ENCODE measurements around the gene DUSP10. TPM values are rescaled to one million over a fixed set of nuclear protein-coding genes. Genes with fewer than 3 reads are reported as not detected.

DUSP10 gene
- total RNA-seq, 1 experiment from 2014 or later, result 6.2 TPM

DNA sequence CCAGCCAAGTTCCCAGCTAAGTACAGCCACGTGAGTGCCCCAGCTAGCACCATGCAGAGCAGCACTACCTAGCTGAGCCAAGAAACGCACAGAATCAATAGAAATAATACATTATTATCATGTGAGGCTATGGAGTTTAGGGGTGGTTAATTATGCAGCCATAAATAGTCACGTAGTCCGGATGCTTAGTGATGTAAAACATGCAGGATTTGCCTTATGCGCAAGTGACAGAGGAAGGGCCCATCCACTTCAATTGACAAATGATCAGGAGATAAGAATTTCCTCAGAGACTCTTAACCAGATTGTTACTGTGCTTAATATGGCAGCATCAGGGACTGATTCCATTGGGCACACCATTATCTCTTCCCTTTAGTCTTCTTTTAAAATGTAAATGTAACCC is 44.8 kb upstream of the DUSP10 start:
- H2AFZ ChIP-seq (ENCODE audit: low read length), result no peak overlapping the region
- H3K9ac ChIP-seq (ENCODE audit: low read length), result no peak overlapping the region
- BruUV-seq (replicated peaks), result no TSS peak
- H3K27ac ChIP-seq (ENCODE audit: low read length), result no peak overlapping the region
- no peak overlapping the region for H3K4me3 ChIP-seq (ENCODE audit: low read length)
- no peak for DNase-seq
- ChIA-PET CTCF (no interaction called here), POLR2A (ENCODE audit: unreplicated experiment) (no interaction called here)
- H3K27me3 ChIP-seq (ENCODE audit: low read length), result no peaks in the 10 kb centered on the region
- TF ChIP-seq EZH2 (IDR thresholded peaks at IDR 0.05; ENCODE audit: low read length, unreplicated experiment) (no peak), EZH2phosphoT487 (IDR thresholded peaks at IDR 0.05; ENCODE audit: borderline replicate concordance, low read length) (no peak)
- TF ChIP-seq, protein P1, sequence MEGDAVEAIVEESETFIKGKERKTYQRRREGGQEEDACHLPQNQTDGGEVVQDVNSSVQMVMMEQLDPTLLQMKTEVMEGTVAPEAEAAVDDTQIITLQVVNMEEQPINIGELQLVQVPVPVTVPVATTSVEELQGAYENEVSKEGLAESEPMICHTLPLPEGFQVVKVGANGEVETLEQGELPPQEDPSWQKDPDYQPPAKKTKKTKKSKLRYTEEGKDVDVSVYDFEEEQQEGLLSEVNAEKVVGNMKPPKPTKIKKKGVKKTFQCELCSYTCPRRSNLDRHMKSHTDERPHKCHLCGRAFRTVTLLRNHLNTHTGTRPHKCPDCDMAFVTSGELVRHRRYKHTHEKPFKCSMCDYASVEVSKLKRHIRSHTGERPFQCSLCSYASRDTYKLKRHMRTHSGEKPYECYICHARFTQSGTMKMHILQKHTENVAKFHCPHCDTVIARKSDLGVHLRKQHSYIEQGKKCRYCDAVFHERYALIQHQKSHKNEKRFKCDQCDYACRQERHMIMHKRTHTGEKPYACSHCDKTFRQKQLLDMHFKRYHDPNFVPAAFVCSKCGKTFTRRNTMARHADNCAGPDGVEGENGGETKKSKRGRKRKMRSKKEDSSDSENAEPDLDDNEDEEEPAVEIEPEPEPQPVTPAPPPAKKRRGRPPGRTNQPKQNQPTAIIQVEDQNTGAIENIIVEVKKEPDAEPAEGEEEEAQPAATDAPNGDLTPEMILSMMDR (conservative IDR thresholded peaks at IDR 0.05; ENCODE audit: low read depth, low read length), result no peak
- H3K36me3 ChIP-seq (ENCODE audit: low read depth, low read length), result no peaks in the 10 kb centered on the region
- no peaks in the 10 kb centered on the region for H3K9me3 ChIP-seq (ENCODE audit: low read length)
- no peaks in the 10 kb centered on the region for H4K20me1 ChIP-seq (ENCODE audit: low read length)
- ATAC-seq, result no peak
- intact Hi-C loops (cut with micrococcal nuclease), result no loop called here
- no peak overlapping the region for H3K4me2 ChIP-seq (ENCODE audit: low read length)
- no peaks in the 10 kb centered on the region for H3F3A ChIP-seq (ENCODE audit: low read length, unreplicated experiment)
- H3K79me2 ChIP-seq (ENCODE audit: low read length), result no peaks in the 10 kb centered on the region
- no peaks in the 10 kb centered on the region for H3K4me1 ChIP-seq (ENCODE audit: insufficient read depth, low read length)
- no peaks in the 10 kb centered on the region for H3K9me2 ChIP-seq (replicated peaks; ENCODE audit: low read length)

DNA sequence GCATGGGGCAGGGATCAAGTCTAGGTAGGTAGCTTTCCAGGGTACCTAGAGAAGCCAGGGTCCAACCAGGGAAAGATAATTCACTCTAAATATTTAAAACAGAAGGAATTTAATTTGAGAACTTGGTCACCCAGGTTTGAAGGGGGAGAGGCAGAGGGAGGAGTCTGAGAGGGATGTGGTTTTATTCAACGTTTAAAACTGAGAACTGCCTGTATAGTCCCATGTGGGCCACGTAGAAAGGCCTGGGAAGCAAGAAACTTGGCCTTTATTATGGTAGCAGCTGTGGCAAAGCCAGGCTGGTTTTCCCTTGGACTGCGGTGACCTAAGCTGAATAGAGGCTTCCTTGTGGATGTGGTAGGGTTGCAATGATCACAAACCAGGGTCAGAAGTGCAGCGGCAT is 42.0 kb upstream of the DUSP10 start:
- Histone ChIP-seq H3K4me3 (ENCODE audit: low read length) (no peak overlapping the region), H3F3A (ENCODE audit: low read length, unreplicated experiment) (no peaks in the 10 kb centered on the region), H3K4me2 (ENCODE audit: low read length) (no peak overlapping the region), H3K4me1 (ENCODE audit: insufficient read depth, low read length) (no peaks in the 10 kb centered on the region), H3K27ac (ENCODE audit: low read length) (no peak overlapping the region), H3K36me3 (ENCODE audit: low read depth, low read length) (no peaks in the 10 kb centered on the region), H3K79me2 (ENCODE audit: low read length) (no peaks in the 10 kb centered on the region), H4K20me1 (ENCODE audit: low read length) (no peaks in the 10 kb centered on the region), H3K9ac (ENCODE audit: low read length) (no peak overlapping the region), H3K27me3 (ENCODE audit: low read length) (no peaks in the 10 kb centered on the region), H2AFZ (ENCODE audit: low read length) (no peak overlapping the region), H3K9me3 (ENCODE audit: low read length) (no peaks in the 10 kb centered on the region), H3K9me2 (replicated peaks; ENCODE audit: low read length) (no peaks in the 10 kb centered on the region)
- no TSS peak for BruUV-seq (replicated peaks)
- no peak for ATAC-seq
- DNase-seq, result no peak
- CTCF ChIA-PET, result no interaction called here
- intact Hi-C loops (cut with micrococcal nuclease), result no loop called here
- POLR2A ChIA-PET (ENCODE audit: unreplicated experiment), result interaction anchor here (0.6 kb wide), 1 partner anchor 15 kb away, joined by 6 read pairs; no protein-coding TSS in a partner anchor
- TF ChIP-seq, protein P1 (conservative IDR thresholded peaks at IDR 0.05; ENCODE audit: low read depth, low read length), result no peak
- no peak for TF ChIP-seq EZH2phosphoT487 (IDR thresholded peaks at IDR 0.05; ENCODE audit: borderline replicate concordance, low read length)
- TF ChIP-seq EZH2 (IDR thresholded peaks at IDR 0.05; ENCODE audit: low read length, unreplicated experiment), result no peak

DNA sequence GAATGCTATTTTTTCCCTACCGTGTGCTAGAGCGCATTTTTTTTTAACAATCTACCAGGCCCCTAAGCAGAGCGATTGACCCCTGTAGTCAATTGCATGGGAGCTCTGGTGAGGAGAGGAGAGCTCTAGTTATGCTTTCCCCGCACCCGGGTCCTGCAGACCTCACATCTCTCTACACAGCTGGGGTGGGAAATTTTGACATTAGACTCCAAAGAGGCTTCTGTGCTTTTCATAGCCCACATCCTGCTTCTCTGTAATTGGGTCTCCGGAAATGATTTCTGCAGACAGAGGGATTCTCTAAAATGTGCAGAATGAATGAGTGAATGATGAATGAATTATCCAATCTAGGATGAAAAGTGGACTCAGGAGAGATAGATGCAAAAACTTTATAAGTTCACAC is 41.5 kb upstream of the DUSP10 start:
- Histone ChIP-seq H2AFZ (ENCODE audit: low read length) (no peak overlapping the region), H3K27ac (ENCODE audit: low read length) (no peak overlapping the region), H3K9me3 (ENCODE audit: low read length) (no peaks in the 10 kb centered on the region), H3K4me1 (ENCODE audit: insufficient read depth, low read length) (no peaks in the 10 kb centered on the region), H3K4me3 (ENCODE audit: low read length) (no peak overlapping the region), H3K9me2 (replicated peaks; ENCODE audit: low read length) (no peaks in the 10 kb centered on the region), H3K79me2 (ENCODE audit: low read length) (no peaks in the 10 kb centered on the region), H4K20me1 (ENCODE audit: low read length) (no peaks in the 10 kb centered on the region), H3K9ac (ENCODE audit: low read length) (no peak overlapping the region), H3F3A (ENCODE audit: low read length, unreplicated experiment) (no peaks in the 10 kb centered on the region), H3K4me2 (ENCODE audit: low read length) (no peak overlapping the region), H3K36me3 (ENCODE audit: low read depth, low read length) (no peaks in the 10 kb centered on the region), H3K27me3 (ENCODE audit: low read length) (no peaks in the 10 kb centered on the region)
- TF ChIP-seq, protein P1 (conservative IDR thresholded peaks at IDR 0.05; ENCODE audit: low read depth, low read length), result no peak
- TF ChIP-seq EZH2phosphoT487 (IDR thresholded peaks at IDR 0.05; ENCODE audit: borderline replicate concordance, low read length) (no peak), EZH2 (IDR thresholded peaks at IDR 0.05; ENCODE audit: low read length, unreplicated experiment) (no peak)
- no TSS peak for BruUV-seq (replicated peaks)
- intact Hi-C loops (cut with micrococcal nuclease), result no loop called here
- ChIA-PET CTCF (no interaction called here), POLR2A (ENCODE audit: unreplicated experiment) (interaction anchor here (0.6 kb wide), 1 partner anchor 16 kb away, joined by 6 read pairs; no protein-coding TSS in a partner anchor)
- DNase-seq (no peak), ATAC-seq (no peak)

Measured in PC-3 (cell line).